ENCODE data around the gene ZNF571. TPM values are rescaled to one million over a fixed set of nuclear protein-coding genes. Genes with fewer than 3 reads are reported as not detected.

ZNF571 gene
- polyA plus RNA-seq, 1 donor from 2014 or later = 7.9 TPM

- Histone ChIP-seq H3K9ac (ENCODE audit: low read length) (peak overlapping the region; percentile 87), H3K4me2 (ENCODE audit: low read length) (peak overlapping the region; percentile 75), H3K36me3 (ENCODE audit: insufficient read depth, low read length) (peaks cover 5% of the 10 kb centered on the region), H2AFZ (ENCODE audit: low read depth, low read length) (peak overlapping the region; percentile 63), H3K27ac (ENCODE audit: low read length) (peak overlapping the region; percentile 91), H4K20me1 (ENCODE audit: insufficient read depth) (no peaks in the 10 kb centered on the region), H3F3A (ENCODE audit: insufficient read depth, low read length, poor library complexity, severe bottlenecking) (no peaks in the 10 kb centered on the region), H3K9me3 (ENCODE audit: low read length) (peaks cover 6% of the 10 kb centered on the region), H3K9me2 (ENCODE audit: insufficient read depth, low read length) (no peaks in the 10 kb centered on the region), H3K4me3 (ENCODE audit: low read length) (peak overlapping the region; percentile 71), H3K79me2 (replicated peaks; ENCODE audit: insufficient read depth, low read length) (peaks cover 25% of the 10 kb centered on the region), H3K27me3 (ENCODE audit: insufficient read depth, low read depth, low read length) (no peaks in the 10 kb centered on the region)
- TF ChIP-seq SMC3 (conservative IDR thresholded peaks at IDR 0.05; ENCODE audit: poor library complexity) (no peak), REST (IDR thresholded peaks at IDR 0.05; ENCODE audit: borderline replicate concordance) (peak; percentile 59), EP300 (conservative IDR thresholded peaks at IDR 0.05; ENCODE audit: poor library complexity, severe bottlenecking) (peak; percentile 79), RAD21 (conservative IDR thresholded peaks at IDR 0.05) (no peak), POLR2AphosphoS5 (IDR thresholded peaks at IDR 0.05) (peak; percentile 1), MXI1 (conservative IDR thresholded peaks at IDR 0.05; ENCODE audit: poor library complexity, severe bottlenecking) (peak; percentile 84), TAF1 (IDR thresholded peaks at IDR 0.05; ENCODE audit: low read depth) (peak; percentile 50), EZH2 (IDR thresholded peaks at IDR 0.05; ENCODE audit: borderline replicate concordance, insufficient read depth, low read length, poor library complexity, severe bottlenecking) (no peak), CTCF (IDR thresholded peaks at IDR 0.05; ENCODE audit: poor library complexity, severe bottlenecking) (no peak)
Measured at GRCh38 chr19:37594982-37595382, 390 bp upstream of the ZNF571 start.

GRCh38 chr19:37593996-37594303 lies 642 bp downstream of the ZNF571 start:
- Histone ChIP-seq H2AFZ (ENCODE audit: low read depth, low read length) (peak overlapping the region; percentile 63), H3K27ac (ENCODE audit: low read length) (peak overlapping the region; percentile 91), H3K9ac (ENCODE audit: low read length) (peak overlapping the region; percentile 87), H3K79me2 (replicated peaks; ENCODE audit: insufficient read depth, low read length) (peaks cover 28% of the 10 kb centered on the region), H3K9me2 (ENCODE audit: insufficient read depth, low read length) (no peaks in the 10 kb centered on the region), H3K27me3 (ENCODE audit: insufficient read depth, low read depth, low read length) (no peaks in the 10 kb centered on the region), H3K9me3 (ENCODE audit: low read length) (peaks cover 6% of the 10 kb centered on the region), H3K4me2 (ENCODE audit: low read length) (peak overlapping the region; percentile 72), H4K20me1 (ENCODE audit: insufficient read depth) (no peaks in the 10 kb centered on the region), H3F3A (ENCODE audit: insufficient read depth, low read length, poor library complexity, severe bottlenecking) (no peaks in the 10 kb centered on the region), H3K36me3 (ENCODE audit: insufficient read depth, low read length) (no peaks in the 10 kb centered on the region), H3K4me3 (ENCODE audit: low read length) (peak overlapping the region; percentile 71)
- TF ChIP-seq SMC3 (conservative IDR thresholded peaks at IDR 0.05; ENCODE audit: poor library complexity) (no peak), RAD21 (conservative IDR thresholded peaks at IDR 0.05) (no peak)

- TF ChIP-seq SMC3 (conservative IDR thresholded peaks at IDR 0.05; ENCODE audit: poor library complexity) (no peak), MXI1 (conservative IDR thresholded peaks at IDR 0.05; ENCODE audit: poor library complexity, severe bottlenecking) (no peak), EZH2 (IDR thresholded peaks at IDR 0.05; ENCODE audit: borderline replicate concordance, insufficient read depth, low read length, poor library complexity, severe bottlenecking) (no peak), POLR2AphosphoS5 (IDR thresholded peaks at IDR 0.05) (no peak), TAF1 (IDR thresholded peaks at IDR 0.05; ENCODE audit: low read depth) (no peak)
- Histone ChIP-seq H3K9me3 (ENCODE audit: low read length) (peaks cover 49% of the 10 kb centered on the region), H3K27ac (ENCODE audit: low read length) (no peak overlapping the region), H3K4me2 (ENCODE audit: low read length) (no peak overlapping the region), H2AFZ (ENCODE audit: low read depth, low read length) (no peak overlapping the region), H3K4me3 (ENCODE audit: low read length) (no peak overlapping the region), H3K9me2 (ENCODE audit: insufficient read depth, low read length) (no peaks in the 10 kb centered on the region), H3K27me3 (ENCODE audit: insufficient read depth, low read depth, low read length) (no peaks in the 10 kb centered on the region), H3K36me3 (ENCODE audit: insufficient read depth, low read length) (peaks cover 18% of the 10 kb centered on the region), H3K9ac (ENCODE audit: low read length) (no peak overlapping the region), H3F3A (ENCODE audit: insufficient read depth, low read length, poor library complexity, severe bottlenecking) (no peaks in the 10 kb centered on the region), H3K79me2 (replicated peaks; ENCODE audit: insufficient read depth, low read length) (peaks cover 7% of the 10 kb centered on the region), H4K20me1 (ENCODE audit: insufficient read depth) (no peaks in the 10 kb centered on the region)
Measured at GRCh38 chr19:37583340-37583739, 11.3 kb downstream of the ZNF571 start.

Measured in neural cell (in vitro differentiated cells).